Heart left ventricle (tissue), 13 donors: Measurements from ENCODE around the gene NDUFA5.

Experiments
- POLR2A ChIP-seq, 2 donors: fragments of 450-650 bp; IDR thresholded peaks; one replicate each; pipeline ENCODE4 v1.6.1; 2017; ENCODE audit warnings: antibody characterized with exemption in 2 of 2, mild to moderate bottlenecking in 2 of 2, moderate library complexity in 2 of 2
- TF ChIP-seq, protein P1 (sequence below), 12 donors: fragments of 200-600 bp; sonication (generic) in 4 of 12; IDR thresholded peaks; one replicate each; pipeline versions ENCODE4 v1.5.0 to v1.8.0; 2018 to 2022; ENCODE audit warnings: antibody characterized with exemption in 12 of 12, mild to moderate bottlenecking in 5 of 12
- donor health status: ischemic (EF 13 %, LVEDD 7.1; RV severe dilation, severe dysfunction).
- donor health status: DM: no; HTN: yes; CAD: no.
- donor health status: DM: no; HTN: no; CAD: no.
- donor health status: ischemic (EF 25% LVEDD 6.9; RV normal size, moderate dysfunction).
- donor health status: ischemic (EF 25% LVEDD 5.7; RV mildly dilated, moderate dysfunction).
- donor health status: ischemic (EF 35%, LVEDD 5.7; RV mildly dilated, moderate dysfunction).
- donor health status: nonischemic (EF 11% LVEDD 7.7; RV severe dilation, severe dysfunction).
- donor health status: DM: yes; HTN: yes; CAD: no.
- donor health status: PGD.
- donor health status: ischemic (EF 29% LVEDD 5.4; RV normal size, mild dysfunction).
- donor health status: nonischemic (EF 23%, LVEDD 6.1; RV moderate dilation, normal function).

GRCh38 chr7:123598657-123599056, 41.0 kb upstream of the NDUFA5 start:
- TF ChIP-seq, protein P1, sequence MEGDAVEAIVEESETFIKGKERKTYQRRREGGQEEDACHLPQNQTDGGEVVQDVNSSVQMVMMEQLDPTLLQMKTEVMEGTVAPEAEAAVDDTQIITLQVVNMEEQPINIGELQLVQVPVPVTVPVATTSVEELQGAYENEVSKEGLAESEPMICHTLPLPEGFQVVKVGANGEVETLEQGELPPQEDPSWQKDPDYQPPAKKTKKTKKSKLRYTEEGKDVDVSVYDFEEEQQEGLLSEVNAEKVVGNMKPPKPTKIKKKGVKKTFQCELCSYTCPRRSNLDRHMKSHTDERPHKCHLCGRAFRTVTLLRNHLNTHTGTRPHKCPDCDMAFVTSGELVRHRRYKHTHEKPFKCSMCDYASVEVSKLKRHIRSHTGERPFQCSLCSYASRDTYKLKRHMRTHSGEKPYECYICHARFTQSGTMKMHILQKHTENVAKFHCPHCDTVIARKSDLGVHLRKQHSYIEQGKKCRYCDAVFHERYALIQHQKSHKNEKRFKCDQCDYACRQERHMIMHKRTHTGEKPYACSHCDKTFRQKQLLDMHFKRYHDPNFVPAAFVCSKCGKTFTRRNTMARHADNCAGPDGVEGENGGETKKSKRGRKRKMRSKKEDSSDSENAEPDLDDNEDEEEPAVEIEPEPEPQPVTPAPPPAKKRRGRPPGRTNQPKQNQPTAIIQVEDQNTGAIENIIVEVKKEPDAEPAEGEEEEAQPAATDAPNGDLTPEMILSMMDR (IDR thresholded peaks at IDR 0.05): no peak
- no peak for TF ChIP-seq POLR2A (IDR thresholded peaks at IDR 0.05)
